ENCODE data around the gene GAS2L1.

Gene GAS2L1

DNA sequence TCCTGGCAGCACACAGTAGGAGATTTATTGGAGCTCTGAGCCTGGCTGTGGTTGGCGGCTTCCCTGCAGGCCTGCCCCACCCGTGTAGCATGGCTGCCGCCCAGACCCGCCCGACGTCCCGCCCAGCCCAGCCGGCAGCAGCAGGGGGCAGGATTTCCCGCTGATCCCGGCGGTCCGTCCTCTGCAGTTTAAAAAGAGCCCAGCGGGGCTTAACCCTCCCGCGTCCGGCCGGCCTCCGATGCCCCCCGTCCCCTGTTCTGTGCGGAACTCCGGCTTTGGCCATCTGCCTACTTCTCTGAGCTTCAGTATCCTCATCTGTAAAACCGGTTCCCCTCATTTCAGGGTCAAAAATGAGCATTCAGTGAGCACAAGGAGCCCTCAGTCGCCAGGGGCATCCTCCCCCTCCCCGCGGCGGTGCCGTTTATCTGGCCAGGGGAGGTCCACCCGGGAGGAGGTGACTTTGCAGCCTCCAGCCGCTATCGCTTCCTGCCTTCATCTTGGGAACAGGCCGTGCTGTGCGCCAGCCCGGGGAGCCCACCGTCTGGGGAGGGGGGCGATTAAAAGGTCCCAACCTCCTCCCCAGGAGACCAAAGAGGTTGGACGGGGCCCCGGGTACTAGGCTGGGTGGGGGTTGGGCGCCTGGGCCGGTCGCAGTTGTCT, at the start of gene GAS2L1:
Gene GAS2L1, plus strand, starts transcription at position 476 of the 660 bp plus-strand sequence. CDS start 1,456 bp downstream, outside the sequence.
- FAIRE-seq (no peak), DNase-seq (ENCODE audit: insufficient read length, low spot score) (no peak)

DNA sequence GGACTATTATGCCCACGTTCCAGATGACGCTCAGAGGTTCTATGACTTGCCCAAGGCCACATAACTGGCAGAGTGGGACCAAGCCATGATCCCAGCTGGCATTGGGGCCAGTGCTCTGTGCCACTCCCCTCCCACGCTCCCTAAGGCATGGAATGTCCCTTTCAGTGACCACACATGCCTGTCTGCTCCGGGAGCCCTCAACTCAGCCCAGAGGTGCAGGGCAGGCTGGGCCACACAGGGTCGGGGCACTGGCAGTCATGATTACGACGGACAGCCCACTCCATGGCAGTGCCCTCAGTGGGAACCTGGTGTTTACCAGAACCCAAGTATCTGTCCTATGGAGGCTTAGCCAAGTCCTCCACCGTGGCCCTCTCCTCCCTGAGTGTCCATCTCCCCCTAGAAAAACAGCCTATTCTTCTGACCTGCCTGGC, 48.7 kb upstream of the GAS2L1 start:
- no peak for DNase-seq (ENCODE audit: insufficient read length, low spot score)
- FAIRE-seq = no peak

- DNase-seq (ENCODE audit: insufficient read length, low spot score) (no peak), FAIRE-seq (no peak)
Measured at GRCh38 chr22:29258407-29259252, 47.8 kb upstream of the GAS2L1 start.

DNA sequence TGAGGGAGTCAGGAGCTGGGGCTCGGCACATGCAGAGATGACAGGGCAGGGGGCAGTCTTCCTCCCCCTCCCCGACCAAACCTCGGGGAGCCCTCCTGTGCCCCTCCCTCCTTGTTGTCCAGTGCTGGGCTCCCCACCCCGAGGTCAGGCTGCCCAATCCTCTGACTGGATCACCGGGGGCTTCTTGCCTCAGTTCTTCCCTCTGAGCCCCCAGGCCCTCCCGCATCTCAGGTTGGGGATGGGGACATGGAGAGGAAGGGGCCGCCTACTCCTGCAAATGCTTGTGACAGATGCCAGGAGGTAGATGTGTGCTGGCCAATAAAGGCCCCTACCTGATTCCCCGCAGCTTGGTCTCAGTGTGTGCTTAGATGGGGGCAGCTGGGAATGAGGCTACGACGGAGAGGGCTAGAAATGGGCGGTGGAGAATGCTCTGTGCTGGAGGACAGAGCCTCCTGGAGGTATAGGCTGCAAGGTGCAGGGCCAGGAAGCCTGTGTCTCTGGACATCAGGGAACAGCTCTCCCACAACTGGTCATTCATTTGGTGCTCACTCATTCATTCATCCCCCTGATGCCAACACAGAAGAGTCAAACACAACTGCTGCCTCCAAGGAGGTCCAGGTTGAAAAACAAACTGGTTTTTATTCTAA, 47.1 kb upstream of the GAS2L1 start:
- FAIRE-seq (no peak), DNase-seq (ENCODE audit: insufficient read length, low spot score) (no peak)

GRCh38 chr22:29260031-29260560, 46.4 kb upstream of the GAS2L1 start:
- FAIRE-seq (no peak), DNase-seq (ENCODE audit: insufficient read length, low spot score) (no peak)

- DNase-seq (ENCODE audit: insufficient read length, low spot score) (no peak), FAIRE-seq (no peak)
Measured at GRCh38 chr22:29260601-29261315, 45.7 kb upstream of the GAS2L1 start.

GRCh38 chr22:29263791-29264276, 42.6 kb upstream of the GAS2L1 start:
- FAIRE-seq (no peak), DNase-seq (ENCODE audit: insufficient read length, low spot score) (no peak)

DNA sequence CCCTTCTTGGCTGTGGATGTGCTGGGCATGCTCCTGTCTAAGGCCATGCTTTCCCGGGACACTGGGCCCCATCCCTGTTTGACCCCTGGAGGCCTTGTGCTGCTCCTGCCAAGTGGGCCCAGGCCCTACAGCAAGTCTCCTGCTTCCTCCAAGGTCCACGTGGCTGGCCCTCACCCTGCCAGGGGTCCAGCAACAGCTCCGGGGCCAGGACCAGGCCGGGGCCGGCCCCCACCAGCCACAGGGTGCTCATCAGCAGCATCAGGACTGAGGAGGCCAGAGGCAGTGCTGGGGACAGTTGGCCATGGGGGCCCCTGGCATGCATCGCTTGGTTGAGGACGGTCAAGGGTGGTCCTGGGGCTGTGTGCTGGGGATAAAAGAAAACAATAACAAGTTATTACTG, 41.1 kb upstream of the GAS2L1 start:
- FAIRE-seq = no peak
- DNase-seq (ENCODE audit: insufficient read length, low spot score) = no peak

DNA sequence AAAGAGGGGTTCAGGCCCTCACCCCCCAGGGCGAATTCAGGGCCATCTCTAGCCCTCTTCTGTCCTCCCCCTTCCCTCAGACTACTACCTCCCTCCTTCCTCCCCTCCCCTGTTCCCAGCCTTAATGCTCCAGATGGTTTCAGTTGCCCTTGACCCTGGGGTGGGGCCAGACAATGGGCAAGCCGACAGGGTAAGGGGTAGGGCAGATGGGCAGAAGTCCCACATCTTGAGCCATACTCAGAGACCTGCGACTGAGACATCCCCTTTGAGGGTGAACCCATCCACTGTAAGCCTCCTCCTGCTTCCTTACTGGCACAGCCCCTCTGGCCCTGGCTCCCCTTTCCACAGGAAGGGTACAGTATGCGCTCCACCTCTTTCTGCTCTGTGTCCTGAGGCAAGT, 40.5 kb upstream of the GAS2L1 start:
- FAIRE-seq (no peak), DNase-seq (ENCODE audit: insufficient read length, low spot score) (no peak)

DNA sequence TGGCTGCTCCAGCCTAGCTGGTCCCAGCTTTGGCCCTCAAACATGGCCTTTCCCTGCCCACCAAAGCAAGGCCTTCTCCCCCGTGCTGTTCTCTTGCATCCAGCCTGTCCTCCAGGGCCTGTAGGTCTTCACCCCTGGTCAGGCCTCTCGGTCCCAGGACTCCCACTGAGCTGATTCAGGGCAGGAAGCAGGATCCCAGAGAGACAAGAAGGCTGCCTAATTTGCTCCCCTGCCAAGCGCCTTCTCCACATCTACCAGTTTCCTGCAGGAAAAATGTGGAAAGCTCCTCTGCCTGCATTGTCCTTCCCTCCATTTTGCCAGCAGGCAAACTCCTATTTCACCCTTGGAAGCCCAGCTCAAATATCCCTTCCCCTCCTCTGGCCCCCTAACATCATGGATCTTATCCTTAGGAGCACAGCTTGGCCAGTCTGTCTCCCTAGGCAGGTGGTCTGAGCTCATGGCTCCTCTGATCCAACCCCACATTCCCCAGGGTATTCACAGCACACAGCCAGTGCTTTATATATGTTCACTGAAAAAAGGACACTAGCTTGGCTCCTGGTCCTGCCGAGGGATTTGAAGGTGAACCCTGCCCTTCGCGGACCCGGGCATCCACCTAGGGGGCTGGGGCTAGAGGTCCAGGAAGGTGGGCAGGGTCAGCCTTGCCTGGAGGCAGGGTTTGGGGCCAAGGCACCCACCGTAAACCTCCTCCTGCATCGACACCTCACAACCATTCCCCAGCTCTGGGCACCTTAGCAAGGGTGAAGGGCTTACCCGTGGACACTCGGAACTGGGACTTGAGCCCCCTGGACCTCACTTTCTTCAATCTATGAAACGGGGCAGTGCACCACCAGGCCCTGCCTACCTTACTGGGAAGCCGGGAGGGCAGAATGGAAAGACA, 39.6 kb upstream of the GAS2L1 start:
- DNase-seq (ENCODE audit: insufficient read length, low spot score) (no peak), FAIRE-seq (no peak)

GRCh38 chr22:29267462-29267857, 39.0 kb upstream of the GAS2L1 start:
- FAIRE-seq = peak; percentile 23
- DNase-seq (ENCODE audit: insufficient read length, low spot score) = no peak

DNA sequence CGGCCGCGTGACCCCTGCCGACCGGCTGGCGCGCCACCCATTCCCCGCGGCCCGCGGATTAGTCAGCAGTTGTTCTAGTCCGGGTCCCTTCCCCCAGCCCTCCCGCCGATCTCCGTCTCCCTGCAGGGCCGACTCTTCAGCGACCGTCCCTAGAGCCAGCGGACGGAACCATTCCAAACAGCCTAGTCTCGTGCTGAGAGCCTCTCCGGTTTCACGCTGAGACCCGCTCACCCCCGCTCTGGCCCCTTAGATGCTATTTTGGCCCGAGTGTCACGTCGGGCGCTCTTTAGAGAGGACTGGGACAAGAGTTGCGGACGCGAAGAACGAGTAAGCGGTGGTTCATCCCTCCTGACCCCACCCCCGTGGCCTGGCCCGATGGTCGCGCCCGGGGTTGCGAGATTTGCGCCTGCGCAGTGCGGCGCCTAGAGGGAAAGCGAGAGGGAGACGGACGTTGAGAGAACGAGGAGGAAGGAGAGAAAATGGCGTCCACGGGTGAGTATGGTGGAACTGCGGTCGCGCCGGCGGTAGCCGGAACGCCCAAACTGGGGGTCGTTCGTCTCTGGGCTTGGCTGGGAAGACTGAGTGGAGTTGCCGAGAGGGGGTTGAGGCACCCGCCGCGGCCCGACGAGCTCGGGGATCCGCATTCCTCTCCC, 38.5 kb upstream of the GAS2L1 start, which contains the start of the genes EWSR1 and RHBDD3:
Gene EWSR1, plus strand, starts transcription at position 411 of the 653 bp plus-strand sequence. Its CDS starts 69 bp downstream, at position 480.
Gene RHBDD3, minus strand, starts transcription at position 124 of the 653 bp plus-strand sequence. CDS start 2,355 bp downstream, outside the sequence.
- peak; percentile 91 for DNase-seq (ENCODE audit: insufficient read length, low spot score)

GRCh38 chr22:29268511-29269229, 37.8 kb upstream of the GAS2L1 start:
- DNase-seq (ENCODE audit: insufficient read length, low spot score) = no peak
- FAIRE-seq = no peak

More for the DNA sequence above, 38.5 kb upstream of the GAS2L1 start, which contains the start of the genes EWSR1 and RHBDD3:
- FAIRE-seq = peak; percentile 96

- DNase-seq (ENCODE audit: insufficient read length, low spot score) (no peak), FAIRE-seq (peak; percentile 8)
Measured at GRCh38 chr22:29269230-29269604, 37.2 kb upstream of the GAS2L1 start.

DNA sequence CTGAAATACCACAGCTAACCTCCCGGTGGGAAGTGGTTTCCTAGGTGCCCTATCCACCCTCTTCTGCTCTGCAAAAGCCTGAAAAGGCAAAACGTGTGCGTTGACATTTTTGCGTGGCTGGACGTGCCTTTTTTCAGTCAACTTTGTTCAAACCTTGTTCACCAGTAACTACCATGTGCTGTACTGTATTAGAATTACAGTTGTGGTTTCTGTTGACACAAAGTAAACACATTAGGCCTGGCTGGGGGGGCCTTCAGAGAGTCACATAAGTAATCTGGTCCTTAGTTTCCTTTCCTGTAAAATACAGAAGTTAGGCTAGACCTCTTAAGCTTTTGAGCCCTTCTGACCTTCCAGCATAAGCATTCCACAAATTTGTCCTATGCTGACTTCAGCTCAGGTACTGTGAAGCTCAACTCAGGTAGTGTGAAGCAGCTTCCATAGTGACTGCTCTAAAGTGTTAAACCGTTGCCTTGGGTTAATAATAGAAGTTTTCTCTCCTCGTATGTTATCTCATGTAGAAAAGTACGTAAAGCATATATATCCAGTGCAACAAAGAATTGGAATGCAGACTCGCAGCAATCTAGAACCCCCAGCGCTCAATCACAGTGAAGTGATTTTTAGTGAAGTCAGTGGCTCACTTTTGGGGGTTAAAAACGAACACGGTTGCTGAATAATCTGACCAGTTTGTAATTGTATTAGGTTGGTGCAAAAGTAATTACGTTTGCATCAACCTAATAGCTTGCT, 36.5 kb upstream of the GAS2L1 start:
- FAIRE-seq (peak; percentile 33), DNase-seq (ENCODE audit: insufficient read length, low spot score) (no peak)

DNA sequence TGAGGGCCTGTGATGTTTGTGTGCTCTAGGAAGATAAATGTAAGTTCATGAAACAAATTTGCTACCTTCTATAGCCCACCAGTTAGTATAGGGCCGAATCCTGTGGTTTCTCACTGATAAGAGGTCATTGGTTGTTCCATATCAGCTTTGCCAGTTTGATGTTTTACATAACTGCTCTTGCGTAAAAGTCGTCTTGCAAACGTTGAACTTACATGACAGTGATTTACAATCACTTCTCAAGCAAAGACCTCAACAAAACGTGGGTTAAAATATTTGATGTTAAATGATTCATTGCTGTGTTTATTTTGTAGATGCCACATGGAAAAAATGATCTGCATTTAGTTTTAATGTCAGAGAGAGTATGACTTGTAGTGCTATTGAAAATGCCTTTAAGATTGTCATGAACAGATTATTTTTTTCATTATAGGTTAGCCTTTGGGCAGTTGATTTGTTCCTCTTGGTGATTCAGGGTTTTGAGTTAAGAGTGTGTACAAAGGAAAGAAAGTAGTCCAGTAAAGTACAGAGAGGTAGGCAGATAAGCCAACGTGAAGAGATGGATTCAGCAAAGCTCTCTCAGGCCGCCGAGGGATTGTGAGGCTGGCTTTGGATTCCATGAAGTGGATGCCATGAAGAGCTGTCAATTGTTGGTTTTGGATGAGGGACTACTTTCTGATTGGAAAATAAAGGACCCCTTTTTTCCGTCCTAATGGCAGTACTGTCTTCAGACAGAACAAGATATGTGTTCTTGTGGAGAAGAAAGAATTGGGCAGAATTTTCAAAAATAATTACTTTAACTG, 35.8 kb upstream of the GAS2L1 start:
- peak; percentile 76 for FAIRE-seq
- no peak for DNase-seq (ENCODE audit: insufficient read length, low spot score)

Measured in GM19239 (cell line).